ELR (cell line): ENCODE results near the gene TJP1.
"Not testable (repeated sequence)": the region's sequence is repeated elsewhere in the genome, so short reads cannot be mapped to it uniquely, and the experiment has no call there.

Source experiments
- DNase-seq: peaks from one replicate; pipeline ENCODE4 v3.0.0-alpha.2; 2015; ENCODE audit warnings: low read depth

TJP1 gene

DNA sequence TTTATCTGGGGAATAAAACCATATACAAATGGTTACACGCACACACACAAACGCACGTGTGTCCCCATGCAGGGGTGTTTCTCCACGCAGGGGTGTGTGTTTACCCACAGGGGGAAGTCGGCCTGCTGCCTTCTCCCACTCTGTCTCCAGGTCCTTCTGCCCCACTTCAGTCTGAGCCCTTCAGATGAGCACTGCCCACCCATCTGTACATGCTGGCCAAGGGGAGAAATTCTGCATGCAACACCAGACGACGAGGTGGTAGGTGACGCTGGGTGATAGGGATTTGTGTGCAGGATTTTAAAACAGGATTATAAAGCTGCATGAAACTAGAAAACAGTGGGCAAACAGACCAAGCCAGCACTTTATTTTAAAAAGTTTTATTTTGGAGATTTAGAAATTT, 122.5 kb downstream of the TJP1 start:
- DNase-seq: no peak

DNA sequence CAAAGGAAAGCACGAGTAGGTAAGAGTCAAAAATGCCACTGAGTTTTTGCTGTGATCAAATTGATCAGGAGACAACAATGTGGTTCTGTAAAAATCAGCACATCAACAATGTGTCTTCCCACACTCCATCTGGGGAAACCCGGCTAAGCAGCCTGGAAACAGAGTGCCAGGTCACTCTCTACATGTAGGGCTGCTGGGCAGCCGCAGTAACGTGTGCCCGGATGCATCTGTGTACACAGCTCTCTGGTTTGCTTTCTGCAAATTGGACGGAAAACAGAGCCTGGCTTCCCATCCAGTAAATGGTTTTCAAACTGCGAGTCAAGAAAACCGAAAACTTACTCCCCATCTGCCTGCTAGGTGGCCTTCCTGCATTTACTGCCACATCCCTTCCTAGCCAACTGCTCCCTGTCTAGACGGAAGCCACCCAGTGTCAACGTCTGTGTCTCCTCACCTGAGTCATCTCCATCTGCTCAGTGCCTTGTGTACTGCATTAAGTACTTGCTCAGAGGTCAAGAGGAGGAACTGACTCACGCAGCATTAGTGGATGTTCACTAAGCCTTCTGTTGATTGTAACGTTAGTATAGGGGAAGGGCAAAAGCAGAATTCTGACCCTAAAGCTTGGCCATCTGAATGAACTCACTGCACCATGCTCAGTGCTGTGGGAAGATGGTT, 124.1 kb downstream of the TJP1 start:
- peak; percentile 94 for DNase-seq

DNA sequence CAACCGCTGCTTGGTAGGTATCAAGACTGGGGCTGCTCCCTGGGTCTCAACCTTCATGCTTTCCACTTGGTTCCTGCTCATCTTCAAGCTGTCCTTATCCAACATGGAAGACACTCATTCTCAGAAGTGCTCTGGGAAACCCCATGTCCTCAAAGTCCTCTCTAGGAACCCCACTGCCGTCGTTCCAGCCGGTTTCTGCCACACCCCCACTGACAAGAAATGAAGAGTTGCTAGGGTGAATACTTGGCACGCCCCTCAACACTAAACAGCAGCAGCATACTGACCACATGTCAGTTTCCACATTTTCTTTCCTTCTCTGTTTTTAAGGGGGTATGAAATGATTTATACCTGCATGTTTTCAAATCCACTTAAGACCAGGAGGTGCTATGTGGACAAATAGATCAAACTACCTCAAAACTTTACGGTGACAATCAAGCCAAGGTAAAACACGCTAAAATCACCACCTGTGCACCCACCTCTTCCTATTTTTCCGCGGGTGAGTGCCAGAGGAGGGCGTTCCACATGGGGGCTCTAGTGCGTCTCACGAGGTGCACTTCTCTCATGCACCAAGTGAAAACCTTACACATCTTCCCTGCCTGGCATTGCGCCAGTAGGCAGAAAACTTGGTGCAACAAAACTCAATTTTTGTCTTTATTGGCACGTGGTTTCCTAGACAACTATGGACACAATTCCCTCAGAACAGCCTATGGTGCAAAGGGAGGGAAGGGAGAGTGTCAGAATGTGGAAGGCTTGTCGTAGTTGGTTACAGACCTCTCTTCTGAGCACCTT, 125.1 kb downstream of the TJP1 start:
- DNase-seq: no peak

DNA sequence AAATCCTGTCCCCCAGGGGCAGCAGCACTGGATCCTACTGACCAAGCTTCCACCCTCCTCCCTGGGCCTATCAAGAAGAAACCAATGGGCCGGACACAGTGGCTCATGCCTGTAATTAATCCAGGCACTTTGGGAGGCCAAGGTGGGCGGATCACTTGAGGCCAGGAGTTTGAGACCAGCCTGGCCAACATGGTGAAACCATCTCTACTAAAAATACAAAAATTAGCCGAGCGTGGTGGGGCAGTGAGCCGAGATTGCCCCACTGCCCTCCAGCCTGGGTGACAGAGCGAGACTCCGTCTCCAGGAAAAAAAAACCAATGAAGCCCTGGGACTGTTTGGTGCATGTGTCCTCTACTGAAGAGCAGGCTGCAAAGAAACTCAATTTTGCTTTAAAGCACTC, 125.8 kb downstream of the TJP1 start:
- DNase-seq: not testable (repeated sequence)

DNA sequence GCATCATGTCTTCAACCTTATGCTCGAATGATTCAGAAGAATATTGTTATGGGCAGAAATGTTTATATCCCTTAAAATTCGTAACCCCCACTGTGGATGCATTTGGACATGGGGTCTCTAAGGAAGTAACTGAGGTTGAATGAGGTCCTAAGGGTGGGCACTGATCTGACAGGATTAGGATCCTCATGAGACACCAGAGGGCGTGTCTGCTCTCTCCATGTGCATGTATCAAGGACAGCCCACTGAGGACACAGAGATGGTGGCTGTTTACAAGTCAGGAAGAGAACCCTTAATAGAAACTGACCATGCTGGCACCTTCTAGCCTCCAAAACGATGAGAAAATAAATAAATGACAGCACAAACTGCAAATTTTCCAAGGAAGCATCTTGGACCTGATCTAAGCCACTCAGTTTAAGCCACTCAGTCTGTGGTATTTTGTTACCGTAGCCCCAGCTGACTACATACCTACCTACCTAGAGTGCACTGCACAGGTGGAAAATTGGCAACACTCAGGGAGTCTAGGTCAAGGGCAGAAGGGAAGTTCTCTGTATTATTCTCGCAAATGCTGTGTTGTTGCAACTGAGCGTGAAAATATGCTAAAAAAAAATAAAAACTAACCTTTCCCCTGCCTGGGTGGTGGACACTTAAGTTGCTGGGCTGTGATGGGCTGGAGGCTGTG, 126.6 kb downstream of the TJP1 start:
- peak; percentile 46 for DNase-seq

DNA sequence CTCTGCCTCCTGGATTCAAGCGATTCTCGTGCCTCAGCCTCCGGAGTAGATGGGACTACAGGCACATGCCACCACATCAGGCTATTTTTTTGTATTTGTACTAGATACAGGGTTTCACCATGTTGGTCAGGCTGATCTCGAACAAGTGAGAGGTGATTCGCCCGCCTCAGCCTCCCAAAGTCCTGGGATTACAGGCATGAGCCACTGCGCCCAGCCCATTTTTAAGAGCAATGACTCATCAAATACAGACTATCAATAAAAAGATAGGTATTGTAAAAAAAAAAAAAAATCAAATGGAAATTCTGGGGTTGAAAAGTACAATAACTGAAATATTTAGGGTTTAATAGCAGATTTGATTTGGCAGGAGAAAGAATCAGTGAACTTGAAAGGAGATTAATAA, 129.0 kb downstream of the TJP1 start:
- DNase-seq: peak; percentile 50

DNA sequence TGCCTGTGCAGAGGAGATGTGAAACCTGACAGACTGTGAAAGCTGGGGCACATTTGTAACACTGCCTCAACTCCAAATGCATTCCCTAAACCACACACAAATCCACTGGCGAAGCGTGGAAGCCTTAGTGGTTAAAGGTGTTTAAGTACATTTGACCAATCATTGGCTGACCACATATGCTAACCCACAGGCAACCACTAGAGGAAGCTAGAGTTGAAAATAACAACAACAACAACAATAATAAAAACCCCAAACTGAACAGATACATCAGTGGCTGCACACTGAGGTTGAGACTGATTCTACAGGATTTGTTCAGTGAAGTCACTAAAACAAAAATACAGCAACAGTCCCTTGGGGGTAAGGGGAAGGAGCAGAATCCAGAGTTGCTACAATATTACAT, 129.7 kb downstream of the TJP1 start:
- DNase-seq: no peak

DNA sequence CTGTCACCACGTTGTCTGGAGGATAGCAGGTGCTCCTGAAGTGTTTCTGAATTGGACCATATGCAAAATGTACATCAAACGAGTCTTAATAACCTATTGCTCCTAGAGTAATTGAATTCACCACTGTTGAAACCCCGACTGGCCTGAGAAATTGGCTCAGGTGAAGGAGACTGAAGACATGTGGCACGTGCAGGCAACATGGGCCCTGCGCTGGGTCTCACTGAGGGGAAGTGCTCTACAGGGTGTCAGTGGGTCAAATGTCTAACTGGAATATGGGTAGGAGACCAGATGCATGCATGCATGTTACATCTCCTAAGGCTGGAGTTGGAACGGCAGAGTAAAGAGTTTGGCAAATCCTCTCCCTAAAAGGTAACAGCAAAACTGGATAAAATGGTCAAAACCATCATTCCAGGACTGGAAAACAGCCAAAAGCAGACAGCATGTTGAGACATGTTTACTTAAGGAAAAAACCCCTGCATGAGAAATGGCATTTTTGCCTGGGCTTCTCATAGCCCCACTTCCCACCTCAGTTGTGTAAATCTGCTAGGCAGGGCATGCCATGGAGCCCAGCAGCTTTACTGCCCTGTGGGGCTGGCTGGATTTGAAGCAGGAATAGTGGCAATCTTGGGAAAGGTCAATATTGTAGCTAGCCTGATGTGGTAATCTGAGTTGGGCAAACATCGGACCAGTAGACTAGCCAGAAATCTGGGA, 131.3 kb downstream of the TJP1 start:
- no peak for DNase-seq

DNA sequence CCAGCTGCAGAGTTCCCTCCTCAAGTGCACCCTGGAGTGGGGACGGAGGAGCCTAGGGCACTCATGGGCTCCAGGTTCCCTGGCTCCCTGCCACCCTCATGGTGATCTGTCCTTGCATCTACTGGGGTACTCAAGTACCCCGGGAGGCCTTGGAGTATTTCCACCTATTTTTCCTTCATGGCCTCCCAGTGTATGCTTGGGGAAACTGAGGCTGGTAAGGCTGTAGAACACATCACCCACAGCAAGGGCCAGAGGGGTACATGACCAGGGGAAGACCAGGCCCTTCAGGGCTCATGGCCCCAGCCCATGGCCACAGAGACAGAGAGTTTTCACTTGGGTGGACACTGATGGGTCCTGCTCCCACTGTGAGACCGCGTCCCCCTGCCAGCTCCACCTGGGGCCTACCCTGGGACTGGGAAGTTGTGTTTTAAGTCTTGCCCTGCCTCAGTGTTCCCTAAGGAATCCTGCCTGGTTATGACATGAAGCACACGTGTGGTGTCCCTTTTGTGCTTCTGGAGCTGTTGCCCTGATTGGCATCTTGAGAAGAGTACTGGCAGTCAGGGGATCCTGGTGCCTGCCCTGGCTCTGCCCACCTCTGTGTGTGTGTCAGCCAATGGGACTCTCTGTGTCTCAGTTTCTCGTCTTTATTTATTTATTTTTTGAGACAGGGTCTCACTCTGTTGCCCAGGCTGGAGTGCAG, 132.8 kb downstream of the TJP1 start:
- DNase-seq: no peak

DNA sequence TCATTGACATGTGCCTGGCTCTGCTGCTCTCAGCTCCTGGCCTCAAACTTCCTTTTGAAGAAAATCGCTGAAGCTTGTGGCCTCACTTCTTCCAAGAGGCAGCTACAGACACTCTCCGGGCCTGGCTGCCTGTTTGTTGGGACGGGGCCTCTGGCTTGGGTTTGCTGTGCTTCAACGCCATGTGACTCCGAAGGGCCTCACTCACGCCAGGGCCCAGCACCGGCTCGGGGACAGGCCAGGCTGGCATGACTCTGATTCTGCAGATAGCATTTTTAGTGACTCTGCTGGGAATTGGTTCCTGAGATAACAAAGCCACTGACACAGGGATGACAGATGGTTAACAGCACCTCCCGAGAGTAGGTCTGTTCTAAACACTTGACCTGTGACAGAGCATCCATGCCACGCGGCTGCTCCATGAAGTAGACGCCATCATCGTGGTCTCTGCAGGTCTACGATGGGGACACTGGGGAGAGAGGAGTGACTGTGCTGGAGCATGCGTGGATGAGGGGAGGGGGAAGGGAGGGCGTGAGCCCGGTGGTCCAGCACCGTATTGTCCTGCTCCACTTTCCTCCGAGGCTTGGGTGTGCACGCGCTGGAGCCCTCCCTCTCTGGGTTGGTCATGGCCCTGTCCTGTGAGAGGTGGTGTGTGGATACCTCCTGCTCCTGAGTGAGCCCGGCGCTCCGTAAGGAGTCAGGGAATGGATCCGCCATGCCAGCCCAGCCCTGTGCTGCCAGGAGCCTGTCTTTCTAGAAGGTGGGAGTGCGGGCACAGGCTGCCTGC, 133.6 kb downstream of the TJP1 start:
- no peak for DNase-seq

DNA sequence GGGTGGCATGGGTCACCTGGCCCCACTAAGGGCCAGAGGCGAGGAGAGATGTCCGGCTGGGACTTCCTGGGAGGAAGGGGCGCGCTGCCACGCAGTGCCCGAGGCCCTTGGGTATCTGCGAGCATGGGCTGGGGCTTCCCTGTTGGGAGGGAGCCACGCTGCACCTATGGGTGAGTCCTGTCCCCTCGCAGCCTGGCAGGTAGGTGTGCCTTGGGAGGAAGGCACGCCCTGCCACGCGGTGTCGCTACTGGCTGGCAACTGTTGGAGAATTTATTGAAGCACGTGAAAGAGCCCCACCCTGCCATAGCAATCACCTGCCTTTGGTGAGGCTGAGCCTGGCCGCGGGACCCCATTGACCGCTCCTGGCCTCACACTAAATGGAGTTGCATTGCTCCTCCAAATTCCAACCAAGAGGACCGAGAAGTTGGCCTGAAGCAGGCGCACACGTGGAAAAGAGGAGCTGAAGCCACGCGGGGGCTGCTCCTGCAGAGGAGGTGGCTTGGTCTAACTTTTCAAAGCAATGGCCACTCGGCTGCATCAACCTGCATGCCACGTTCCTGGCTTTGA, 134.2 kb downstream of the TJP1 start:
- no peak for DNase-seq

DNA sequence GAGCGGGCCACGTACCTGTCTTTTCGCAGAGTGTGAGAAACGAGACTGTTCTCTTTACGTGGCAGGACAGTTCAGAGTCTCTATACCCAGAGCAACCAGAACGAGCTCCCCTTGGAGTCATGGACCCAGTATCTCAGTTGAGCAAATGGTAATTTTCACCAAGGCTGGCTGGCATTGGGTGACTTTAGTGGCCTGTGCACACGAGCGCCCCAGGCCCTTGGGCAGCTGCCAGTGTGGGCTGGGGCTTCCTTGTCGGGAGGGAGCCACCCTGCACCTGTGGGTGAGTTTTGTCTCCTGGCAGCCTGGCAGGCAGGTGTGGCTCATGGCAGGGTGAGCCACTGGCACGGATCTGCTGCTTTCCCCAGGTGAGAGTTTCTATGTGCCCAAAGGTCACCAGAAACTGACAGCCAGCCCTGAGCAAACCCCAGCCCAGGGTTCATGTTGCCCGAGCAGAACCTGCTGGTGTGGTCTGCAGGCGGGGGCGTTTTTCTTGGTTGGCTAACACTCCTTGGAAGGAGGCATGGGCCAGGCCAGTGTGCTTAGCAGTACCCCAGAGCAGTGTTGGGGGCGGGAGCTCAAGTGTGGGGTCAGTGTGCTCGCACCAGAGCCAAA, 135.0 kb downstream of the TJP1 start:
- DNase-seq: no peak

DNA sequence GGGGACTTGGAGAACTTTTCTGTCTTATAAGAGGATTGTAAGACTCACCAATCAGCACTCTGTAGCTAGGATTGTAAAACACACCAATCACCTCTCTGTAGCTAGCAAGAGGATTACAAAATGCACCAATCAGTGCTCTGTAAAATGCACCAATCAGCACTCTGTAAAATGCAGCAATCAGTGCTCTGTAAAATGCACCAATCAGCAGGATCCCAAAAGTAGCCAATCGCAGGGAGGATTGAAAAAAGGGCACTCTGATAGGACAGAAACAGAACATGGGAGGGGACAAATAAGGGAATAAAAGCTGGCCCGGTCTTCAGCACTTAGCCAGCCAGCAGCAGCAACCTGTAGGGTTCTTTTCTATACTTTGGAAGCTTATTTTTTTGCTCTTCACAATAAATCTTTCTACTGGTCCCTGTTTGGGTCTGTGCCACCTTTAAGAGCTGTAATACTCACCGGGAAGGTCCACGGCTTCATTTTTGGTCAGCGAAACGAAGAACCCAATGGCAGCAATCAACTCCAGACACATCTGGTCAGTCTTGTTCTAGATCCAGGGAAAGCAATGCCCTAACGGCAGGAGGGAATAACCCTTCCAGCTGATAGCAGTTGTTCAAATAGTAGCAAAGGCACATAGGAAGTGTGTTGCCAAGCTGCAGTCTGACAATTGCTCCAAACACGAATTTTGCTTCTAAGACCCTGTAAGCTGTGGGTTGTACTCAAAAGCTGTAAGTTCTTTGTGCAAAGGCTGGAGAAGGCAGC, 135.6 kb downstream of the TJP1 start:
- DNase-seq: no peak

DNA sequence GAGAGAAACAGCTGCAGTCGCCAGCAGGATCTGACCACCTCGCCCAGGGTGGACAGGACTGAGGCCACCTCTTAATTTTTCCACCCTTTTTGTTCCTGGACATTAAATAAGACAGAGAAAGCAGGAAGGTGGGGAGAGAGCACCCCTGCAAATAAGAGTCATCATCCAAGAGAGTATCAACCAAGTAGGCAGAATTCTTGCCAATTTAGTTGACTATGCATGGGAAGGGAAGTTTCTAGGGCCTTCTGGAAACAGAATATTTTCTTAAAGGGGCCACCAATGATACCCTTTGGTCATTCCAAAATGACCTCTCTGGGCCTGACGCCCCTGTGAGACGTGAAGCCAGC, 136.2 kb downstream of the TJP1 start:
- DNase-seq: peak; percentile 30

DNA sequence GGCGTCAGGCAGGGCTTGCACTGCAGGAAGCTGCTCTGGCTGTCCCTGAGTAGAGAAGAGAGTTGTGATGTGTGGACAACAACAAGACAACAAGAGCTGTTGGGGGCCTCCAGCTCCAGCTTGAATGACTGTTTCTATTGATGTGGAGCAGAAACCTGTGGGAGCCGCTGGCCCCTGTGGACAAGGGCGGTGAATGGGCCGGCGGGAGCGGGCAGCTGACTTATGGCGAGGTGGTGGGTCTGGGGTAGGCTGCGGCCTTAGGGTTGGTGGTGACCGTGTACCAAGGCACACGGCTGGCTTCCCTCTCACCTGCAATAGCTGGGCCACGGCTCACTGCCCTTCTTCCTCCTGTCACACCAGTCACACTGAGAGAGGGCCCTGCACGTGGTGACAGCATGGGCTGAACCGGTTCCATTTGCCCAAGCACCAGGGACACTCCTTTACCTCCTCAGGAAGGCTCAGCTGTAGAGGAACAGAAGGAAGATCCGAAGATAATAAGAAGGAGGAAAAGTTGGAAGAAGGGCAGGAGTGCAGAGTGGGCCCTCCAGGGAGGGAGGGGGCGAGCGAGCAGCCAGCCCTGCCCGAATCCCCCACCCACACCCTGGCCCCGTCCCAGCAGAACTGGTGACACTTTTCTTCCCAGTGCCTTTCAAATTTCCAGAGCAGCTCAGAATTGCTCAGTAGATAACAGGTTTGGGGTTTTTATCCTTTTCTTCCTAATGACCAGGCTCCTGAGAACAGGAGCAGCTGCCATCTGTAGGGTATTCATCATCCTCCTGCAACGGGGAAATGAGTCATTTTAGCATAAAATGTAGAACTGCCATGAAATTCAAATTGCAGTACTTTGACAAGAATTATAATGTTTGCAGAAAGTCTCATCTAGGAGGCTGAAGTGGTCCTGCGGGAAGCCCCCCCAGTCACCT, 136.9 kb downstream of the TJP1 start:
- DNase-seq: peak; percentile 78

DNA sequence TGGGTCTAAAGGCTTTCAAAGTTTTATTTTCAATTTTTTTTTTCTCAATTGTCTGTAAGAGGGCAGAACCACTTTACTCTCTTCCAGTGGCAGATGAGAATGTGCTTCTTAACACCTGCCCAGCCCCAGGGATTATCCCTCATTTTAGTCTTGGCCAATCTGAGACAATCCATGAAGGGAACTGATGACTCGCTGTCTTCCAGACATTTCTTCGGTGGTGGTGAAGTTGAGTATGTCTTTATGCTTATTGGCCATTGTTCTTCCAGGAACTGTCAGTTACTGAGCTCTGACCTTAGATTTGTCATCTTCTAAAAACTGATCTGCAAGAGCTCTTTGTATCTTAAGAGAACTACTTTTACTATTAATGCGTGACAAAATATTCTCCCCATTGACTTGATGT, 139.5 kb downstream of the TJP1 start:
- peak; percentile 56 for DNase-seq

DNA sequence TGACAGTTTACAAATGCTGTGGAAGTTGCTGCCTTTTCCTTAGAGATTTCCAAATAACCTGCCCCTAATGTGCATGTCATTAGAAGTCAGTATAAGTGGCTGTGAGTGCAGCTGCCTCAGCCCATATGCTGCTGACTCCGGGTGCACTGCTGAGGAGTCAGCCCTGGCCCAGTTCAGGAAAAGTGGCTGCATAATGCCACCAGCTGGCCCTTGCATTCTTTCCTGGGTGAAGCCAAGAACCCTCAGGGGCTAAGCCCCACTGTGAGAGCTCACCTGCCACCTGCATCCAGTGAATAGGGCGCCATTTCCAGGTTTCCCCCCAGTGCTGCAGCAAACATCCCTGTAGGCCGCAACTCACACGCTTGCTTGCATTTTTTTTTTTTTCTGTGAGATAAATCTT, 139.9 kb downstream of the TJP1 start:
- no peak for DNase-seq

DNA sequence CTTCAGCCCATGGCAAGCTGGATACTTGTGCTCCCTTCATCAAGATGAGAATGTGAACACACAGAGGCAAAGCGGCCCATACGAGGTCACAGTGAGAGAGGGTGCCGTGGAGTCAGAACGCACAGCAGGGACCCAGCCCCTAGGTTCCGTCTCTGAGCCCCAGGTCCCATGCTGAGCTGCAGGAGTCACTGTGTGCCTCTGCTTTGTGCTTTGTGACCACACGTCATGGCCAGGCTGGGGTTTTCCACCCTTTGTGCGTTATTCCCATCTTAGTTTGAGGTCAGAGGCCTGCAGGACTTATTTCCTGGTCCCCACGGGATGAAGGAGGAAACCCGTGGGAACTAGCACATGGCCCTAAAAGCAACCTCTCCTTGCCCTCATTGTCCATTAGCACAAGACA, 140.3 kb downstream of the TJP1 start:
- DNase-seq: no peak
